B cell (primary cell): Measurements from ENCODE around the gene CYGB.

Experiments used
- EZH2 ChIP-seq: IDR thresholded peaks from 2 replicates; pipeline ENCODE4 v1.6.1; 2012; ENCODE audit warnings: borderline replicate concordance, low read depth, mild to moderate bottlenecking, moderate library complexity, low read length; ENCODE audit not compliant: insufficient read depth, poor library complexity, severe bottlenecking
- TF ChIP-seq, protein P1 (sequence below): fragments of 200-600 bp; IDR thresholded peaks from one replicate; pipeline ENCODE4 v1.8.0; 2022; ENCODE audit warnings: antibody characterized with exemption, mild to moderate bottlenecking

DNA sequence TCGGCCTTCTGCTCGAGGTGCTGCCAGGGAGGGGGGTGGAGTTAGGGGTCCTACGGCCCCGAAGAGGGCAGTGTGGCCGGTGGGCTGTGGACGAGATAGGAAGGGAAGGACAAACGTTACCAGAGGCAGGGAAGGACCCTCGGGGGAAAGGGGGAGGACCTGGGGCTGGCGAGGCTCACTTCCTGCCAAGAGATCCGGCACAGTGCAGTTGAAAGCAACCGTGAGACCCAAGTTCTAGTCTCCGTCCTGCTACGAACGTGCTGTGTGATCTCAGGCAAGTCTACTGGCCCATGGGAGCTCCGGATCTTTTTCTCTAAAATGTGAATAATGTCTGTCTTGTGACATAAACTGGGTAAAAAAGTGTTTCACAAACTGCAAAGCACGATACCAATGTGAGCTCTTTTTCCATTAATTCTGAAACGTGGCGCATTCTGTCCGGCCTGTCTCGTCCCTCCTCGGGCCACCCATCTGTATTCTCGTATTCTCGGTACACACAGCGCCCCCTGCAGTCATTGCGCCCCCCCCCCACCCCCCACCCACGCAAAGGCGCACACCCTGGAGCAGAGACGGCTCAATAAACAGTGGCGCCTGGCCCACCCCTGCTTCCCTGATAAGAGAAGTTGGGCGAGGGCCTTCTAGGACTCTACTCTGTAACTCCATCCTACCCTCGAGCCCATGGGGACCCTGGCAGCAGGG lies 8.8 kb downstream of the CYGB start:
- TF ChIP-seq, protein P1, sequence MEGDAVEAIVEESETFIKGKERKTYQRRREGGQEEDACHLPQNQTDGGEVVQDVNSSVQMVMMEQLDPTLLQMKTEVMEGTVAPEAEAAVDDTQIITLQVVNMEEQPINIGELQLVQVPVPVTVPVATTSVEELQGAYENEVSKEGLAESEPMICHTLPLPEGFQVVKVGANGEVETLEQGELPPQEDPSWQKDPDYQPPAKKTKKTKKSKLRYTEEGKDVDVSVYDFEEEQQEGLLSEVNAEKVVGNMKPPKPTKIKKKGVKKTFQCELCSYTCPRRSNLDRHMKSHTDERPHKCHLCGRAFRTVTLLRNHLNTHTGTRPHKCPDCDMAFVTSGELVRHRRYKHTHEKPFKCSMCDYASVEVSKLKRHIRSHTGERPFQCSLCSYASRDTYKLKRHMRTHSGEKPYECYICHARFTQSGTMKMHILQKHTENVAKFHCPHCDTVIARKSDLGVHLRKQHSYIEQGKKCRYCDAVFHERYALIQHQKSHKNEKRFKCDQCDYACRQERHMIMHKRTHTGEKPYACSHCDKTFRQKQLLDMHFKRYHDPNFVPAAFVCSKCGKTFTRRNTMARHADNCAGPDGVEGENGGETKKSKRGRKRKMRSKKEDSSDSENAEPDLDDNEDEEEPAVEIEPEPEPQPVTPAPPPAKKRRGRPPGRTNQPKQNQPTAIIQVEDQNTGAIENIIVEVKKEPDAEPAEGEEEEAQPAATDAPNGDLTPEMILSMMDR = peak; percentile 19
- no peak for TF ChIP-seq EZH2
